Left hindlimb (tissue), 1 donor: ENCODE measurements around the gene PXMP2.
"Not testable (repeated sequence)": the region's sequence is repeated elsewhere in the genome, so short reads cannot be mapped to it uniquely, and the experiment has no call there.

Experiments
- DNase-seq: peaks from one replicate; pipeline ENCODE4 v3.0.0-alpha.2; 2018

The PXMP2 gene

GRCh38 chr12:132724506-132725241 lies 37.3 kb downstream of the PXMP2 start:
- DNase-seq = peak; percentile 57

- DNase-seq = no peak
These were observed 39.0 kb downstream of the PXMP2 start for GRCh38 chr12:132726386-132726785.

- DNase-seq = no peak
These were observed 39.9 kb downstream of the PXMP2 start for GRCh38 chr12:132727091-132727794.

GRCh38 chr12:132728502-132728901 lies 41.1 kb downstream of the PXMP2 start:
- DNase-seq = no peak

- DNase-seq = no peak
These were observed 42.3 kb downstream of the PXMP2 start for GRCh38 chr12:132729541-132730320.

GRCh38 chr12:132730353-132730752 lies 43.0 kb downstream of the PXMP2 start:
- DNase-seq = no peak

- no peak for DNase-seq
These were observed 44.2 kb downstream of the PXMP2 start for GRCh38 chr12:132731574-132731973.

- DNase-seq = no peak
These were observed 46.8 kb downstream of the PXMP2 start for GRCh38 chr12:132734206-132734605.

- no peak for DNase-seq
These were observed 48.1 kb downstream of the PXMP2 start for GRCh38 chr12:132735496-132735895.

GRCh38 chr12:132736378-132736777 lies 49.0 kb downstream of the PXMP2 start:
- DNase-seq = no peak

GRCh38 chr12:132736913-132737312 lies 49.5 kb downstream of the PXMP2 start:
- DNase-seq = no peak

- DNase-seq = no peak
These were observed 52.4 kb downstream of the PXMP2 start for GRCh38 chr12:132739600-132740312.

GRCh38 chr12:132740313-132740646 lies 52.9 kb downstream of the PXMP2 start:
- DNase-seq = no peak

GRCh38 chr12:132740652-132741051 lies 53.3 kb downstream of the PXMP2 start:
- no peak for DNase-seq

GRCh38 chr12:132741620-132742019 lies 54.2 kb downstream of the PXMP2 start:
- DNase-seq = no peak

GRCh38 chr12:132743831-132744230 lies 56.4 kb downstream of the PXMP2 start:
- no peak for DNase-seq

- no peak for DNase-seq
These were observed 59.2 kb downstream of the PXMP2 start for GRCh38 chr12:132746613-132747012.

- DNase-seq = no peak
These were observed 60.0 kb downstream of the PXMP2 start for GRCh38 chr12:132747395-132747794.

GRCh38 chr12:132747896-132748295 lies 60.5 kb downstream of the PXMP2 start:
- DNase-seq = no peak

GRCh38 chr12:132748319-132748718 lies 60.9 kb downstream of the PXMP2 start:
- no peak for DNase-seq

GRCh38 chr12:132753670-132754069 lies 66.3 kb downstream of the PXMP2 start:
- not testable (repeated sequence) for DNase-seq

GRCh38 chr12:132754160-132754932 lies 67.0 kb downstream of the PXMP2 start:
- no peak for DNase-seq
